Tibial nerve (tissue), 4 donors: Measurements from ENCODE around the gene SZRD1.

Source experiments
- CTCF ChIP-seq, 5 experiments: fragments of 200-600 bp in 3 of 5; fragments of 450-650 bp in 2 of 5; sonication (generic) in 3 of 5; IDR thresholded peaks; one replicate each; pipeline ENCODE4 v1.5.1; 2016 to 2019; ENCODE audit warnings: antibody characterized with exemption in 5 of 5, mild to moderate bottlenecking in 3 of 5, moderate library complexity in 2 of 5
- EP300 ChIP-seq, 2 donors: sonication (generic); formaldehyde crosslinking; IDR thresholded peaks; one replicate each; pipeline ENCODE4 v1.6.1; 2017; ENCODE audit warnings: antibody characterized with exemption in 2 of 2, mild to moderate bottlenecking in 1 of 2

DNA sequence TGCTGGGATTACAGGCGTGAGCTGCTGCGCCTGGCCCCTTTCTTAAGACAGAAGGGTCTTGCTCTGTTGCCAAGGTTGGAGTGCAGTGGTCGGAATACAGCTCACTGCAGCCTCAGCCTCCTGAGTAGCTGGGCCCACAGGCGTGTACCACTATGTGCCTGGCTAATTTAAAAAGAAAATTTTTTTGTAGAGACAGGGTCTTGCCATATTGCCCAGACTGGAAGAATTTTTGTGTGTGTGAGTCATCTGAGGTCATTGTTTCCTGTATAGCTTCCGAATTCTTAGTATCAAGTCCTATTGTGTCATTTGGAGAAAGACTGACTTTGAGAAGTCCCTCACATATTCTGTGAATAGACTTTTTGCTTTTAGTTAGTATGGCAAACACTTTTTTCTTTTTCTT, 4.7 kb downstream of the SZRD1 start:
- TF ChIP-seq EP300 (IDR thresholded peaks at IDR 0.05) (no peak), CTCF (IDR thresholded peaks at IDR 0.05) (no peak)
